Measurements from ENCODE around the gene OMG. TPM values are rescaled to one million over a fixed set of nuclear protein-coding genes. Genes with fewer than 3 reads are reported as not detected.

The OMG gene
- polyA plus RNA-seq, 1 of the 3 experiments (the other 2 are of a cell fraction): 0.61 TPM

Other genes starting within 250 kb of the OMG start
- 19.6 and 27.6 TPM in 2 replicates for gene NF1, start 202.3 kb downstream of the OMG start, polyA plus RNA-seq (2012; rRNA removed)
- gene EVI2B, start 16.8 kb upstream of the OMG start, polyA plus RNA-seq (2012; rRNA removed): 0.64 and 0.78 TPM in 2 replicates
- 1.3 and 1.9 TPM in 2 replicates for gene EVI2A, start 24.4 kb upstream of the OMG start, polyA plus RNA-seq (2012; rRNA removed)
- gene RAB11FIP4, start 94.4 kb upstream of the OMG start, polyA plus RNA-seq (2012; rRNA removed): 7.1 and 9.4 TPM in 2 replicates

Measured in SK-N-SH (cell line).